Calu3 (cell line): ENCODE measurements around the gene MBNL1. TPM values are rescaled to one million over a fixed set of nuclear protein-coding genes. Genes with fewer than 3 reads are reported as not detected.
A peak's percentile ranks its signal among the peaks of the same experiment; 100 is the strongest.

ENCODE experiments used
- BruUV-seq: library from RNA; stranded (reverse); fragments of 400-500 nt; replicated peaks from 2 replicates; lab custom pipeline; 2021; lab: Mats Ljungman, UMichigan
- CTCF ChIA-PET: fragments of 300-600 bp; sonication (Branson Sonifier 250); formaldehyde crosslinking; loops from one replicate; lab custom pipeline; 2022; ENCODE audit warnings: antibody characterized with exemption; lab: Charles Lee
- DNase-seq: peaks from one replicate; pipeline ENCODE4 v3.0.0; 2022
- H3K27ac Mint-ChIP-seq: one replicate; pipeline ENCODE4 v1.8.0; 2022; ENCODE audit warnings: mixed read lengths; ENCODE audit not compliant: unreplicated experiment
- H3K27me3 Mint-ChIP-seq: one replicate; pipeline ENCODE4 v1.8.0; 2022; ENCODE audit warnings: mixed read lengths; ENCODE audit not compliant: unreplicated experiment
- H3K36me3 Mint-ChIP-seq: one replicate; pipeline ENCODE4 v1.8.0; 2022; ENCODE audit warnings: mild to moderate bottlenecking, moderate library complexity, mixed read lengths; ENCODE audit not compliant: insufficient read depth, unreplicated experiment
- H3K4me1 Mint-ChIP-seq: one replicate; pipeline ENCODE4 v1.8.0; 2022; ENCODE audit warnings: mild to moderate bottlenecking, low read depth, mixed read lengths; ENCODE audit not compliant: unreplicated experiment
- H3K4me3 Mint-ChIP-seq: one replicate; pipeline ENCODE4 v1.8.0; 2022; ENCODE audit warnings: mild to moderate bottlenecking, low read depth, moderate library complexity, mixed read lengths; ENCODE audit not compliant: unreplicated experiment
- H3K9me3 Mint-ChIP-seq: one replicate; pipeline ENCODE4 v1.8.0; 2022; ENCODE audit warnings: low read depth, mixed read lengths; ENCODE audit not compliant: unreplicated experiment
- intact Hi-C: fragments of 100-400 bp; cut with micrococcal nuclease; formaldehyde crosslinking; loops from one replicate; pipeline ENCODE4 v1.10.0; 2022; ENCODE audit not compliant: unreplicated experiment
- total RNA-seq: library from RNA; stranded (reverse); gene quantifications from 2 replicates; pipeline ENCODE4 v1.2.3, GENCODE V29; 2022
- TF ChIP-seq, protein P1 (sequence below): fragments of 200-600 bp; IDR thresholded peaks from one replicate; pipeline ENCODE4 v1.8.0; 2022; ENCODE audit warnings: antibody characterized with exemption; ENCODE audit not compliant: unreplicated experiment

The MBNL1 gene
- total RNA-seq, 1 experiment from 2014 or later: 183 TPM

DNA sequence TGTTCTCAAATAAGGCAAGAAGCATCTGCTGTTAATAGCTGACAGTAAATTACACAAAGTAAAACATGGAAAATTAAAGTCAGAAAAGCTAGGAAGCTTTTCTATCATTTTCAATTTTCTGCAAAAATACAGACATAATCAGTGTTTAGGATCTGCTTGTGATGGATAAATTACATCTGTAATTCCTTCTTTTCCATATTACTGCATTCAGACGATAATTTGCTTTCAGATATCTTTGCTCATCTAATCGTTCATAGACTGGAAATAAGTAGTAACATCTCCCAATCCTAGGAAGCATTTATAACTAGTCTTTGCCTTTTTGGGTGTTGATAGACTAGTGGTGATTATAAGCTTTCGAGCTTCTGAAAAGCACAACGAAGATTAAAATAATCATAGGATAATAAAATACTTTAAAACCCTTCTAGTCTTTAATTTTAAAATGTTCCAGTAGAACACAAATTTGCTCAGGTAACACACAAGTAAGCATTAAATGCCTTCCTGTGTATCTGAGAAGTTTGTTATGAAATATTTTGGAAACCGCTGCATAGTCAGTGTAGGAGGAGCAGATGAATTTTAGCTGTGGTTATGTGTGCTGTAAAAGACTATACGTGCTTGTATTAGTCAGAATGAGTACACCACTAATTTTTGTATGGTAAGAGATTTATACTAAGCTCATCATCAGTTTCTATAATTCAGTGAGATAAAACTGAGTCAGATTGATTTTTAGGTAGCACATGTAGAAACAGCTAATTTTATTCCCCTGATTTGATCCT is 41.0 kb downstream of the MBNL1 start:
- DNase-seq: no peak
- Mint-ChIP-seq H3K27me3 (no peaks in the 10 kb centered on the region), H3K36me3 (peaks cover 28% of the 10 kb centered on the region), H3K4me3 (no peak overlapping the region), H3K27ac (peak overlapping the region; percentile 72), H3K4me1 (peaks cover 59% of the 10 kb centered on the region), H3K9me3 (no peaks in the 10 kb centered on the region)
- TF ChIP-seq, protein P1, sequence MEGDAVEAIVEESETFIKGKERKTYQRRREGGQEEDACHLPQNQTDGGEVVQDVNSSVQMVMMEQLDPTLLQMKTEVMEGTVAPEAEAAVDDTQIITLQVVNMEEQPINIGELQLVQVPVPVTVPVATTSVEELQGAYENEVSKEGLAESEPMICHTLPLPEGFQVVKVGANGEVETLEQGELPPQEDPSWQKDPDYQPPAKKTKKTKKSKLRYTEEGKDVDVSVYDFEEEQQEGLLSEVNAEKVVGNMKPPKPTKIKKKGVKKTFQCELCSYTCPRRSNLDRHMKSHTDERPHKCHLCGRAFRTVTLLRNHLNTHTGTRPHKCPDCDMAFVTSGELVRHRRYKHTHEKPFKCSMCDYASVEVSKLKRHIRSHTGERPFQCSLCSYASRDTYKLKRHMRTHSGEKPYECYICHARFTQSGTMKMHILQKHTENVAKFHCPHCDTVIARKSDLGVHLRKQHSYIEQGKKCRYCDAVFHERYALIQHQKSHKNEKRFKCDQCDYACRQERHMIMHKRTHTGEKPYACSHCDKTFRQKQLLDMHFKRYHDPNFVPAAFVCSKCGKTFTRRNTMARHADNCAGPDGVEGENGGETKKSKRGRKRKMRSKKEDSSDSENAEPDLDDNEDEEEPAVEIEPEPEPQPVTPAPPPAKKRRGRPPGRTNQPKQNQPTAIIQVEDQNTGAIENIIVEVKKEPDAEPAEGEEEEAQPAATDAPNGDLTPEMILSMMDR: no peak
- CTCF ChIA-PET: interaction anchor here (0.9 to 2.1 kb wide), 4 partner anchors 19 to 134 kb away, joined by 3 to 7 read pairs (median 3); no protein-coding TSS in a partner anchor
- no TSS peak for BruUV-seq
- intact Hi-C loops: loop anchor here (5.0 to 10.0 kb wide), 2 partner anchors 78 to 135 kb away; no protein-coding TSS in a partner anchor

DNA sequence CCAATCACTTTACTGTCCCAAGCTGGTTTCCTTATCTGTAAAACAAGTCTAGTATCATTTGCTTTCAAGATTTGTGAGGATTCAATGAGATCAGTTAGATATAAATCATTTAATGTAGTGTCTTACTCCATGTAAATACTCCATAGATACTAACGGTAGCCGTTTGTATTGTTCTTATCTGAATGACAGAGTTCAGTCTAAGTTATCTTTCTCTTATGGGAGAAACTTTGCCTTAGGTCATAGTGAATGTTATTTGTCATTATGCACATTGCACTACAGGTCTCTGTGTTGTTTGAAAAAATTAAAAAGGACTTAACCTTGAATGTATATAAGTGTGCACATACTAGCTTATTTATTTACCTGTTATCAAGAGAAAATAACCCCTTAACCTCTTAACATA is 44.7 kb downstream of the MBNL1 start:
- H3K9me3 Mint-ChIP-seq: no peaks in the 10 kb centered on the region
- no peak for DNase-seq
- no TSS peak for BruUV-seq
- CTCF ChIA-PET: interaction anchor here (1.0 kb wide), 1 partner anchor 9 kb away, joined by 3 read pairs; no protein-coding TSS in a partner anchor
- H3K4me3 Mint-ChIP-seq: no peak overlapping the region
- H3K27ac Mint-ChIP-seq: no peak overlapping the region
- H3K27me3 Mint-ChIP-seq: no peaks in the 10 kb centered on the region
- peaks cover 45% of the 10 kb centered on the region for H3K4me1 Mint-ChIP-seq
- intact Hi-C loops: no loop called here
- TF ChIP-seq, protein P1: no peak
- peaks cover 15% of the 10 kb centered on the region for H3K36me3 Mint-ChIP-seq

DNA sequence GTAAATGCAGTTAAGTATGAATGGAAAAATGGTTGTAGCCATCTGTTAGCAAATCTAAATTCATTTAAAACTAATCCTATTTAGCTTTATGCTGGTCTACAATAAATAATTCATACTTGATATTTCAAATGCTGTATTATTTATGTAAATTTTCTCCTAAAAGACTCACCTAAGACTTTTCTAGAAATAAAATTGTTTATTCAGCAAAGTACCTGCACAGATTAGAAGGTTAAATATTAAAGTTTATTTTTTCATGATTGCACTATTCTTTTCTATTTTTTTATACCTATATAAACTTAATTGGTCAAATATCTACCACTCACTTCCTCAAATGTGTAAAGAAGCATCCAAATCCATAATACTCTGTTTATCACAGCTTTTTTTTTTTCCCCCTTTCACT is 45.2 kb downstream of the MBNL1 start:
- Mint-ChIP-seq H3K27me3 (no peaks in the 10 kb centered on the region), H3K27ac (peak overlapping the region; percentile 20), H3K36me3 (peaks cover 10% of the 10 kb centered on the region), H3K4me3 (no peak overlapping the region), H3K4me1 (peaks cover 40% of the 10 kb centered on the region), H3K9me3 (no peaks in the 10 kb centered on the region)
- CTCF ChIA-PET: interaction anchor here (0.6 to 1.0 kb wide), 2 partner anchors 9 to 72 kb away, joined by 3 read pairs; no protein-coding TSS in a partner anchor
- no TSS peak for BruUV-seq
- DNase-seq: no peak
- intact Hi-C loops: no loop called here
- TF ChIP-seq, protein P1: no peak

GRCh38 chr3:152314677-152315353 is 46.1 kb downstream of the MBNL1 start:
- intact Hi-C loops: no loop called here
- CTCF ChIA-PET: interaction anchor here (0.6 to 1.0 kb wide), 4 partner anchors 10 to 1372 kb away, joined by 3 read pairs; no protein-coding TSS in a partner anchor
- BruUV-seq: no TSS peak
- no peak overlapping the region for H3K4me3 Mint-ChIP-seq
- peak overlapping the region; percentile 20 for H3K27ac Mint-ChIP-seq
- DNase-seq: no peak
- H3K4me1 Mint-ChIP-seq: peaks cover 35% of the 10 kb centered on the region
- H3K27me3 Mint-ChIP-seq: no peaks in the 10 kb centered on the region
- H3K9me3 Mint-ChIP-seq: no peaks in the 10 kb centered on the region
- TF ChIP-seq, protein P1: no peak
- H3K36me3 Mint-ChIP-seq: peaks cover 9% of the 10 kb centered on the region
